MCF 10A (cell line): ENCODE measurements around the gene MAN1C1. TPM values are rescaled to one million over a fixed set of nuclear protein-coding genes. Genes with fewer than 3 reads are reported as not detected.

Experiments used
- BruUV-seq: library from RNA; stranded (reverse); fragments of 400-500 nt; replicated peaks from 2 replicates; lab custom pipeline; 2021; lab: Mats Ljungman, UMichigan
- CTCF ChIA-PET: fragments of 300-600 bp; sonication (Branson Sonifier 250); formaldehyde crosslinking; extraction: SDS; loops from one replicate; lab custom pipeline; 2021; ENCODE audit warnings: antibody characterized with exemption, inconsistent platforms; lab: Yijun Ruan, JAX
- POLR2A ChIA-PET: fragments of 300-600, 350-650 bp; sonication (Branson Sonifier 250); formaldehyde crosslinking; extraction: SDS; loops from one replicate; lab custom pipeline; 2020; ENCODE audit warnings: antibody characterized with exemption, inconsistent platforms; lab: Yijun Ruan, JAX
- DNase-seq: peaks from one replicate; pipeline ENCODE4 v3.0.0-alpha.2; 2018; ENCODE audit not compliant: unreplicated experiment
- H3K27ac Mint-ChIP-seq: one replicate; pipeline ENCODE4 v1.8.0; 2022; ENCODE audit warnings: mild to moderate bottlenecking, low read depth, mixed read lengths; ENCODE audit not compliant: unreplicated experiment
- H3K27me3 Mint-ChIP-seq: one replicate; pipeline ENCODE4 v1.8.0; 2022; ENCODE audit warnings: mixed read lengths; ENCODE audit not compliant: insufficient read depth, unreplicated experiment
- H3K36me3 Mint-ChIP-seq: one replicate; pipeline ENCODE4 v1.8.0; 2022; ENCODE audit warnings: mild to moderate bottlenecking, moderate library complexity, mixed read lengths; ENCODE audit not compliant: insufficient read depth, unreplicated experiment
- H3K4me1 Mint-ChIP-seq: one replicate; pipeline ENCODE4 v1.8.0; 2022; ENCODE audit warnings: mixed read lengths; ENCODE audit not compliant: insufficient read depth, unreplicated experiment
- H3K4me3 Mint-ChIP-seq: one replicate; pipeline ENCODE4 v1.8.0; 2022; ENCODE audit warnings: mild to moderate bottlenecking, moderate library complexity, mixed read lengths; ENCODE audit not compliant: unreplicated experiment
- H3K9me3 Mint-ChIP-seq: one replicate; pipeline ENCODE4 v1.8.0; 2022; ENCODE audit warnings: mixed read lengths; ENCODE audit not compliant: unreplicated experiment
- intact Hi-C: fragments of 100-400 bp; cut with micrococcal nuclease; formaldehyde crosslinking; loops from 2 replicates; pipeline ENCODE4 v1.14.1; 2022
- total RNA-seq: library from RNA; stranded (reverse); gene quantifications from 2 replicates; pipeline ENCODE4 v1.2.3, GENCODE V29; 2022
- TF ChIP-seq, protein P1 (sequence below): fragments of 200-600 bp; IDR thresholded peaks from one replicate; pipeline ENCODE4 v1.8.0; 2022; ENCODE audit warnings: antibody characterized with exemption, mild to moderate bottlenecking; ENCODE audit not compliant: unreplicated experiment

The MAN1C1 gene
- total RNA-seq, 1 experiment from 2014 or later, result not detected

DNA sequence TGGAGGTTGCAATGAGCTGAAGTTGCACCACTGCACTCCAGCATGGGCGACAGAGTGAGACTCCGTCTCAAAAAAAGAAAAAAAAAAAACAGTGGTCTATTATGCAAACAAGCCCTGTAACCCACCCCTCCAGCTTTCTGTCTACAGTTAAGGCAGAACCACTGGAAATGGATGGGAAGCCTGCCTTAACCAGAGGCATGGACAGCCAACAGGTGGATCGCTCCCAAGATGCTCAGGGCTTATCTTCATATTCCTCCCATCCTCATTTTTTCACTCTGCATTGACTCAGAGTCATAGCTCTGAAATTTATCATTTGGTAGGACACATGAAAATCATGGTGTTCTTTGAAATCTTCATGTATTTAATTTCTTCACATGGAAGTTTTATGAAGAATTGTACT, 211.9 kb downstream of the MAN1C1 start:
- BruUV-seq, result no TSS peak
- intact Hi-C loops, result no loop called here
- TF ChIP-seq, protein P1, sequence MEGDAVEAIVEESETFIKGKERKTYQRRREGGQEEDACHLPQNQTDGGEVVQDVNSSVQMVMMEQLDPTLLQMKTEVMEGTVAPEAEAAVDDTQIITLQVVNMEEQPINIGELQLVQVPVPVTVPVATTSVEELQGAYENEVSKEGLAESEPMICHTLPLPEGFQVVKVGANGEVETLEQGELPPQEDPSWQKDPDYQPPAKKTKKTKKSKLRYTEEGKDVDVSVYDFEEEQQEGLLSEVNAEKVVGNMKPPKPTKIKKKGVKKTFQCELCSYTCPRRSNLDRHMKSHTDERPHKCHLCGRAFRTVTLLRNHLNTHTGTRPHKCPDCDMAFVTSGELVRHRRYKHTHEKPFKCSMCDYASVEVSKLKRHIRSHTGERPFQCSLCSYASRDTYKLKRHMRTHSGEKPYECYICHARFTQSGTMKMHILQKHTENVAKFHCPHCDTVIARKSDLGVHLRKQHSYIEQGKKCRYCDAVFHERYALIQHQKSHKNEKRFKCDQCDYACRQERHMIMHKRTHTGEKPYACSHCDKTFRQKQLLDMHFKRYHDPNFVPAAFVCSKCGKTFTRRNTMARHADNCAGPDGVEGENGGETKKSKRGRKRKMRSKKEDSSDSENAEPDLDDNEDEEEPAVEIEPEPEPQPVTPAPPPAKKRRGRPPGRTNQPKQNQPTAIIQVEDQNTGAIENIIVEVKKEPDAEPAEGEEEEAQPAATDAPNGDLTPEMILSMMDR, result no peak
- peaks cover 5% of the 10 kb centered on the region for H3K4me1 Mint-ChIP-seq
- DNase-seq, result no peak
- no peaks in the 10 kb centered on the region for H3K27me3 Mint-ChIP-seq
- H3K27ac Mint-ChIP-seq, result no peak overlapping the region
- no peaks in the 10 kb centered on the region for H3K9me3 Mint-ChIP-seq
- CTCF ChIA-PET, result interaction anchor here (0.6 kb wide), 1 partner anchor 32 kb away, joined by 4 read pairs; no protein-coding TSS in a partner anchor
- peaks cover 79% of the 10 kb centered on the region for H3K36me3 Mint-ChIP-seq
- POLR2A ChIA-PET, result interaction anchor here (0.9 to 5.0 kb wide), 2 partner anchors 8 to 15 kb away, joined by 3 to 46 read pairs; partner anchors contain the start of gene MTFR1L
- H3K4me3 Mint-ChIP-seq, result no peak overlapping the region

DNA sequence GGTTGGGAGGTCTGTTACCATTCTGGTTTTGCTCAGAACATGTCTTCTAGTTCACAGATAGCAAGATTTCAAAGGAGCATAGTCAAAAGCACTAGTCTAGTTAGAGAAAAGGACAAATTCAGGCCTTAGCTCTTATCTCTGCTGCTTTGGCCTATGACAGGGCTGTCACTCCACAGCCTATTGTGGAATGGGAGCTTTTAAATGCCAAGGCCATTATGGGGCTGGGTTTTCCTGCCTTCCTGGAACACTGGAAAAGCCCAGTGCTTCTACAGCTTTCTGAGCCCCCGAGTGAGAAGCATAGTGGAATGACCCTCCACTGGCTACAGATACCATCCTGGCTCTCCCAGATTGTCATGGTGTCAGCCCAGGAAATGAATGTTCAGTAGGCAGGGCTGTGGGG, 212.5 kb downstream of the MAN1C1 start:
- H3K9me3 Mint-ChIP-seq, result no peaks in the 10 kb centered on the region
- BruUV-seq, result no TSS peak
- no peak overlapping the region for H3K4me3 Mint-ChIP-seq
- peaks cover 85% of the 10 kb centered on the region for H3K36me3 Mint-ChIP-seq
- H3K27ac Mint-ChIP-seq, result no peak overlapping the region
- TF ChIP-seq, protein P1, result no peak
- intact Hi-C loops, result no loop called here
- CTCF ChIA-PET, result interaction anchor here (0.6 to 0.8 kb wide), 2 partner anchors 31 to 75 kb away, joined by 4 read pairs; no protein-coding TSS in a partner anchor
- POLR2A ChIA-PET, result interaction anchor here (0.9 to 5.0 kb wide), 5 partner anchors 8 to 76 kb away, joined by 3 to 46 read pairs (median 4); partner anchors contain the start of gene MTFR1L
- H3K4me1 Mint-ChIP-seq, result peaks cover 5% of the 10 kb centered on the region
- H3K27me3 Mint-ChIP-seq, result no peaks in the 10 kb centered on the region
- DNase-seq, result no peak

DNA sequence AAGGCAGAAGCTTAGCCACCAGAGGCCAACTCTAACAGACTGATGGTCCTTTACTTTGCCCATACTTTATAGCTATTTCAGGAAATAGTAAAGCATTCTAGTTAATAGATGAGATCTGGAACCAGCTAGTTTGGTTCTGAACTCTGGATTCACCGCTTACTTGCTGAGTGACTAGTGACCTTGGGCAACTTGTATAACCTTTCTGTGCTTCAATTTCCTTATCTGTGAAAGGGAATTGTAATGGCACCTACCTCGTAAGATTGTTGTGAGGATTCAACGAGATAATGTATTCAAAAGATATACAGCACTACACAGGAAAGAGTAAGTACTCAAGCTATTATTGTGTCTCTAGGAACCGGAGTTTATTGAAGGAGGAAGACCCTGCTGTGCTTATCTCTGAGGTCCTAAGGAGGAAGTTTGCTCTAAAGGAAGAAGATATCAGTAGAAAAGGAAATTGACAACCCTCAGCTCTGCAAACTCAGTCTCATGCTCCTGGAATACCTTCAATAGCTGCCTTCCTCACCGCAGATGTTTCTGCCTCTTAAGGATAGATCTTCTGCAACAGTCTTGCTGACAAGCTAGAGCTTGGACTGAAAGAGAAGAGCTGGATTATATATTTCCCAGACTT, 215.1 kb downstream of the MAN1C1 start:
- Mint-ChIP-seq H3K4me3 (no peak overlapping the region), H3K4me1 (peaks cover 5% of the 10 kb centered on the region), H3K9me3 (no peaks in the 10 kb centered on the region), H3K27ac (no peak overlapping the region), H3K36me3 (peaks cover 76% of the 10 kb centered on the region), H3K27me3 (no peaks in the 10 kb centered on the region)
- no TSS peak for BruUV-seq
- TF ChIP-seq, protein P1, result no peak
- ChIA-PET CTCF (interaction anchor here (0.7 to 2.1 kb wide), 6 partner anchors 10 to 166 kb away, joined by 3 to 9 read pairs (median 4); partner anchors contain the start of gene PAFAH2), POLR2A (interaction anchor here (0.8 to 5.0 kb wide), 3 partner anchors 11 to 27 kb away, joined by 3 to 46 read pairs (median 3); partner anchors contain the start of gene MTFR1L)
- no peak for DNase-seq
- intact Hi-C loops, result no loop called here

DNA sequence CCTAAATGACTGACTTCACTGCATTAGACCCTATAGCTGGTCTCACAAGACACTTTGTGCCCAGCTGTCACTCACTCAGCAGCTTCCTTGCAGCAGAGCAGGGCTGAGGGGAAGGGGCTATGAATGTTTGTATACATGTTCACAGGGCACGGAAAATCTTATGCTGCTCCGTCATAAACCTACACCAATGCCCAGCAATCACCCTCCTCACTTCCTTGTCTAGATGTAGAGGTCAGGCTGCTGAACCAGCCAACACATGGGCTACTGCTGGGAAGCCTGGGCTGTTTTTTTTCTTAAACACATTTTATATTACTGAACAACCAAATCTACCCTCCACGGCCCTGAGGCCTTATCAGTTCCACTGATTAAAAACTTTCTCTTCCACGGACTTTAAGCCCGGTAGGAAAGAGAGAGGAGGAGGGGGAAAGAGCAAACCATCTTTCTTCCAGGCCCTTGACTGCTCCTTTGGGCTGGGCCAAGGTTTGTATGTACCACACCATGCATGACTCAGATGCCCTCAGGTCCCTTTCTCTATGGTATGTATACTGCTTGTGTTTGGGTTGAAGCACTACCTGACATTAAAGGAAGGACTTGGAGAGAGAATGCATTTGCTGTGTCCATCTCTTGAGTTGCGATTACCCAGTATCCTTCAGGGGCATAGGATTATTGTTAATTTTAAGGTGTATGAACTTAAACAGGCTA, 215.9 kb downstream of the MAN1C1 start:
- Mint-ChIP-seq H3K4me1 (peaks cover 11% of the 10 kb centered on the region), H3K36me3 (peaks cover 68% of the 10 kb centered on the region), H3K9me3 (no peaks in the 10 kb centered on the region), H3K27ac (no peak overlapping the region), H3K27me3 (no peaks in the 10 kb centered on the region), H3K4me3 (no peak overlapping the region)
- CTCF ChIA-PET, result interaction anchor here (1.2 to 2.1 kb wide), 4 partner anchors 10 to 64 kb away, joined by 3 to 9 read pairs (median 6); no protein-coding TSS in a partner anchor
- TF ChIP-seq, protein P1, result no peak
- BruUV-seq, result TSS peak; percentile 41
- POLR2A ChIA-PET, result interaction anchor here (0.7 to 5.0 kb wide), 3 partner anchors 12 to 294 kb away, joined by 3 to 46 read pairs (median 3); partner anchors contain the start of gene MTFR1L
- intact Hi-C loops, result no loop called here
- peak; percentile 28 for DNase-seq
